Measurements from ENCODE around the gene SLC40A1. TPM values are rescaled to one million over a fixed set of nuclear protein-coding genes. Genes with fewer than 3 reads are reported as not detected.

The SLC40A1 gene
- polyA plus RNA-seq: 12.6 and 12.8 TPM in 2 replicates
- 26.8 and 29.8 TPM in 2 replicates for polyA minus RNA-seq

DNA sequence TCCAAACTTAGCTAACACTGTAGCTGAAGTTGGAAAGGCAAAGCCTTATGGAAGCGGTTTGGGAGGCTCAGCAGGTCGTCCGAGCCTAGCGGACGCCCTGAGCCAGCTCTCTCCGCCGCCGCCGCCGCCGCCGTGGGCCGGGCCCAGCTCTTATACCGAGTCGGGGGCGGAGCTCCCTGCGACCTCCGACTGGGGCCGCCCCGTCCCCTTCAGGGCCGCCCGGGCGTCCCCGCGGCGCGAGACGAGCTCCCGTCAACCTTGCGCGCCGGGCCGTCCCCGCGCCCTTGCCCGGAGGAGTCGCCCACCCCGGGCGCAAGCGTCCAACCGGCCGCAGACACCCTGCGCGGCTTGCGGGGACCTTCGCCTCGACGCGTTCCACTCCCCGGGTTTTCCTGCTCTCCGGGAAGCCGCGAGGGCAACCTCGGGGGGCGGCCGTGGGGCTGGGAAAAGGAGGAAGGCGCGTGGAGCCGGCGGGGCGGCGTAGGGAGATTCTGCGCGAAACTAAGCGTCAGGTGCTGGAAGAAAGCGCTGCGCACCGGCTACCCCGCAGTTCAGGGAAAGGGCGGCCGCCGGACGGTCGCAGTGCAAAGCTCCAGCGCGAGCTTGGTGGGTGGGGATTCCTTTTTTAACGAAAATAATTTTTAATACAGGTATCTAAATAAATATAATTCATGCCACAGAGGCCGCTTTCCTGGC lies at the start of gene SLC40A1:
TSS of gene SLC40A1 (minus strand) at position 129 of the 696 bp plus-strand sequence. CDS start 326 bp downstream, outside the sequence.
- peak within 1 kb of the TSS; percentile 51 for H3K27ac ChIP-seq (ENCODE audit: low read length)
- H3K4me3 ChIP-seq (ENCODE audit: low read length): peak within 1 kb of the TSS; percentile 81
- peak within 1 kb of the TSS; percentile 74 for H2AFZ ChIP-seq (ENCODE audit: low read depth, low read length)
- peak within 1 kb of the TSS; percentile 87 for H3K4me2 ChIP-seq (ENCODE audit: low read length)
- H3K9me3 ChIP-seq (ENCODE audit: low read length): no peaks in the 10 kb centered on the region
- no peaks in the 10 kb centered on the region for H3K9me2 ChIP-seq (ENCODE audit: insufficient read depth, low read length)
- H3K79me2 ChIP-seq (replicated peaks; ENCODE audit: insufficient read depth, low read length): no peaks in the 10 kb centered on the region
- peak within 1 kb of the TSS; percentile 71 for H3K9ac ChIP-seq (ENCODE audit: low read length)
- peak; percentile 44 for TF ChIP-seq MXI1 (conservative IDR thresholded peaks at IDR 0.05; ENCODE audit: poor library complexity, severe bottlenecking)
- no peak for TF ChIP-seq POLR2AphosphoS5 (IDR thresholded peaks at IDR 0.05)
- TF ChIP-seq RAD21 (conservative IDR thresholded peaks at IDR 0.05): no peak
- TF ChIP-seq, protein P1, sequence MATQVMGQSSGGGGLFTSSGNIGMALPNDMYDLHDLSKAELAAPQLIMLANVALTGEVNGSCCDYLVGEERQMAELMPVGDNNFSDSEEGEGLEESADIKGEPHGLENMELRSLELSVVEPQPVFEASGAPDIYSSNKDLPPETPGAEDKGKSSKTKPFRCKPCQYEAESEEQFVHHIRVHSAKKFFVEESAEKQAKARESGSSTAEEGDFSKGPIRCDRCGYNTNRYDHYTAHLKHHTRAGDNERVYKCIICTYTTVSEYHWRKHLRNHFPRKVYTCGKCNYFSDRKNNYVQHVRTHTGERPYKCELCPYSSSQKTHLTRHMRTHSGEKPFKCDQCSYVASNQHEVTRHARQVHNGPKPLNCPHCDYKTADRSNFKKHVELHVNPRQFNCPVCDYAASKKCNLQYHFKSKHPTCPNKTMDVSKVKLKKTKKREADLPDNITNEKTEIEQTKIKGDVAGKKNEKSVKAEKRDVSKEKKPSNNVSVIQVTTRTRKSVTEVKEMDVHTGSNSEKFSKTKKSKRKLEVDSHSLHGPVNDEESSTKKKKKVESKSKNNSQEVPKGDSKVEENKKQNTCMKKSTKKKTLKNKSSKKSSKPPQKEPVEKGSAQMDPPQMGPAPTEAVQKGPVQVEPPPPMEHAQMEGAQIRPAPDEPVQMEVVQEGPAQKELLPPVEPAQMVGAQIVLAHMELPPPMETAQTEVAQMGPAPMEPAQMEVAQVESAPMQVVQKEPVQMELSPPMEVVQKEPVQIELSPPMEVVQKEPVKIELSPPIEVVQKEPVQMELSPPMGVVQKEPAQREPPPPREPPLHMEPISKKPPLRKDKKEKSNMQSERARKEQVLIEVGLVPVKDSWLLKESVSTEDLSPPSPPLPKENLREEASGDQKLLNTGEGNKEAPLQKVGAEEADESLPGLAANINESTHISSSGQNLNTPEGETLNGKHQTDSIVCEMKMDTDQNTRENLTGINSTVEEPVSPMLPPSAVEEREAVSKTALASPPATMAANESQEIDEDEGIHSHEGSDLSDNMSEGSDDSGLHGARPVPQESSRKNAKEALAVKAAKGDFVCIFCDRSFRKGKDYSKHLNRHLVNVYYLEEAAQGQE (IDR thresholded peaks at IDR 0.05; ENCODE audit: borderline replicate concordance): peak; percentile 60
- peak; percentile 66 for TF ChIP-seq EP300 (conservative IDR thresholded peaks at IDR 0.05; ENCODE audit: poor library complexity, severe bottlenecking)
- TF ChIP-seq, protein P2, sequence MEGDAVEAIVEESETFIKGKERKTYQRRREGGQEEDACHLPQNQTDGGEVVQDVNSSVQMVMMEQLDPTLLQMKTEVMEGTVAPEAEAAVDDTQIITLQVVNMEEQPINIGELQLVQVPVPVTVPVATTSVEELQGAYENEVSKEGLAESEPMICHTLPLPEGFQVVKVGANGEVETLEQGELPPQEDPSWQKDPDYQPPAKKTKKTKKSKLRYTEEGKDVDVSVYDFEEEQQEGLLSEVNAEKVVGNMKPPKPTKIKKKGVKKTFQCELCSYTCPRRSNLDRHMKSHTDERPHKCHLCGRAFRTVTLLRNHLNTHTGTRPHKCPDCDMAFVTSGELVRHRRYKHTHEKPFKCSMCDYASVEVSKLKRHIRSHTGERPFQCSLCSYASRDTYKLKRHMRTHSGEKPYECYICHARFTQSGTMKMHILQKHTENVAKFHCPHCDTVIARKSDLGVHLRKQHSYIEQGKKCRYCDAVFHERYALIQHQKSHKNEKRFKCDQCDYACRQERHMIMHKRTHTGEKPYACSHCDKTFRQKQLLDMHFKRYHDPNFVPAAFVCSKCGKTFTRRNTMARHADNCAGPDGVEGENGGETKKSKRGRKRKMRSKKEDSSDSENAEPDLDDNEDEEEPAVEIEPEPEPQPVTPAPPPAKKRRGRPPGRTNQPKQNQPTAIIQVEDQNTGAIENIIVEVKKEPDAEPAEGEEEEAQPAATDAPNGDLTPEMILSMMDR (IDR thresholded peaks at IDR 0.05; ENCODE audit: poor library complexity, severe bottlenecking): peak; percentile 37
- no peaks in the 10 kb centered on the region for H3K36me3 ChIP-seq (ENCODE audit: insufficient read depth, low read length)
- H4K20me1 ChIP-seq (ENCODE audit: insufficient read depth): no peaks in the 10 kb centered on the region
- peaks cover 43% of the 10 kb centered on the region for H3K27me3 ChIP-seq (ENCODE audit: insufficient read depth, low read depth, low read length)
- H3F3A ChIP-seq (ENCODE audit: insufficient read depth, low read length, poor library complexity, severe bottlenecking): no peaks in the 10 kb centered on the region

DNA sequence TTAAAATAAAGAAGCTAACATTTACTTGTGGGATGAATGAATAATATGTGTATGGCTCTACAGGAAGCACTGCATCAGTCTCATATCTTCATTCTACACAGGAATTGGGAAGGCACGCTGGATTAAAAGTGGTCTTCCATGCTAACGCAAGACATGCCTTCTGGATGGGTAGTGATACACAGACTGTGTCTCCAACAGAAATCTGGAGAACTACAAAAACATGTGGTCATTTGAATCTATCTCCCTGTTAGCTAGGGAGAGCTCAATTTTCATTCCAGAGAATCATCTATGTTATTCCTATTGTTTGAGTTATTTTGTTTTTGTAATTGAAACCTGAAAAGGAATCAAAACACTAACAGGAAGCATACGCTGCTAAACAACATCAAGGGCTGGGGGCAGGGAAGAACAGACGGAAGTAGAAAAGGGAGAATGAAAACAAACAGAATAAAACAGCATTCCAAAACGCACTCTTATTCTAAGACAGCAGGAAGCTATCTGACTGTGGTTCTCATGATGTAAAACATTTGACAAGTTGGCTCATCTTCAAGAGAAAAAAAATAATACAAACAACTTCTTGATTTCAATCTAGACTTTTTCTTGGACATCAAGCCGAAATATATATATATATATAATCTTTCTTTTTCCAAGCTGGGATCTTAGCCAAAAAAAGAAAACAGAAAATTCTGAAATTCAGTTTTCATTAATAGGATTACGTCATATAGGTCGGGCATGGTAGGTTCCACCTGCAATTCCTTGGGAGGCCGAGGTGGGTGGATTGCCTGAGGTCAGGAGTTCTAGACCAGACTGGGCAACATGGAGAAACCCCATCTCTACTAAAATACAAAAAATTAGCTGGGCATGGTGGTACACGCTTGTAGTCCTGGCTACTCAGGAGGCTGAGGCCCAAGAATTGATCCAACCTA lies 49.2 kb upstream of the SLC40A1 start:
- TF ChIP-seq EP300 (conservative IDR thresholded peaks at IDR 0.05; ENCODE audit: poor library complexity, severe bottlenecking) (no peak), EZH2 (IDR thresholded peaks at IDR 0.05; ENCODE audit: borderline replicate concordance, insufficient read depth, low read length, poor library complexity, severe bottlenecking) (no peak), POLR2AphosphoS5 (IDR thresholded peaks at IDR 0.05) (no peak), TAF1 (IDR thresholded peaks at IDR 0.05; ENCODE audit: low read depth) (no peak), SMC3 (conservative IDR thresholded peaks at IDR 0.05; ENCODE audit: poor library complexity) (no peak), MXI1 (conservative IDR thresholded peaks at IDR 0.05; ENCODE audit: poor library complexity, severe bottlenecking) (no peak), RAD21 (conservative IDR thresholded peaks at IDR 0.05) (no peak)
- TF ChIP-seq, protein P2 (IDR thresholded peaks at IDR 0.05; ENCODE audit: poor library complexity, severe bottlenecking): no peak
- TF ChIP-seq, protein P1 (IDR thresholded peaks at IDR 0.05; ENCODE audit: borderline replicate concordance): no peak
- no peaks in the 10 kb centered on the region for H4K20me1 ChIP-seq (ENCODE audit: insufficient read depth)
- H3K27me3 ChIP-seq (ENCODE audit: insufficient read depth, low read depth, low read length): no peaks in the 10 kb centered on the region
- H3K9me2 ChIP-seq (ENCODE audit: insufficient read depth, low read length): no peaks in the 10 kb centered on the region
- H3K27ac ChIP-seq (ENCODE audit: low read length): no peak overlapping the region
- H3K4me2 ChIP-seq (ENCODE audit: low read length): no peak overlapping the region
- H3K9me3 ChIP-seq (ENCODE audit: low read length): no peaks in the 10 kb centered on the region
- H3F3A ChIP-seq (ENCODE audit: insufficient read depth, low read length, poor library complexity, severe bottlenecking): no peaks in the 10 kb centered on the region
- H3K79me2 ChIP-seq (replicated peaks; ENCODE audit: insufficient read depth, low read length): no peaks in the 10 kb centered on the region
- no peak overlapping the region for H3K9ac ChIP-seq (ENCODE audit: low read length)
- no peak overlapping the region for H2AFZ ChIP-seq (ENCODE audit: low read depth, low read length)
- H3K4me3 ChIP-seq (ENCODE audit: low read length): no peak overlapping the region
- no peaks in the 10 kb centered on the region for H3K36me3 ChIP-seq (ENCODE audit: insufficient read depth, low read length)

Measured in neural cell (in vitro differentiated cells).